Vagina (tissue), 2 donors: ENCODE results near the gene COIL.

Experiments used
- CTCF ChIP-seq, 3 experiments: fragments of 450-650 bp in 2 of 3; fragments of 200-600 bp in 1 of 3; sonication (generic) in 1 of 3; IDR thresholded peaks; one replicate each; pipeline ENCODE4 v1.5.1; 2017 to 2019; ENCODE audit warnings: antibody characterized with exemption in 3 of 3, mild to moderate bottlenecking in 2 of 3, moderate library complexity in 2 of 3
- POLR2A ChIP-seq, 2 donors: fragments of 450-650 bp; IDR thresholded peaks; one replicate each; pipeline ENCODE4 v1.6.1; 2017; ENCODE audit warnings: antibody characterized with exemption in 2 of 2, mild to moderate bottlenecking in 2 of 2, moderate library complexity in 2 of 2

GRCh38 chr17:56908001-56908542 lies 52.8 kb downstream of the COIL start:
- TF ChIP-seq CTCF (IDR thresholded peaks at IDR 0.05) (no peak), POLR2A (IDR thresholded peaks at IDR 0.05) (no peak)
